Activated CD8-positive, alpha-beta memory T cell treated with anti-CD3 and anti-CD28 coated beads for 4 hours (primary cell): Measurements from ENCODE around the gene LPGAT1.

ENCODE experiments used
- DNase-seq, 2 donors: peaks; one replicate each; pipeline ENCODE4 v3.0.0-alpha.2; 2020; ENCODE audit warnings: low read depth in 2 of 2

Gene LPGAT1

GRCh38 chr1:211762206-211762605, 68.4 kb downstream of the LPGAT1 start:
- no peak for DNase-seq

- DNase-seq, result no peak
Observed at GRCh38 chr1:211761400-211761799, 69.2 kb downstream of the LPGAT1 start.

GRCh38 chr1:211756471-211757020, 74.0 kb downstream of the LPGAT1 start:
- DNase-seq, result no peak

GRCh38 chr1:211753649-211754251, 76.8 kb downstream of the LPGAT1 start:
- no peak for DNase-seq

- DNase-seq, result no peak
Observed at GRCh38 chr1:211752951-211753486, 77.5 kb downstream of the LPGAT1 start.

- no peak for DNase-seq
Observed at GRCh38 chr1:211752317-211752716, 78.2 kb downstream of the LPGAT1 start.

- no peak for DNase-seq
Observed at GRCh38 chr1:211751438-211751837, 79.1 kb downstream of the LPGAT1 start.

- no peak for DNase-seq
Observed at GRCh38 chr1:211750599-211750998, 80.0 kb downstream of the LPGAT1 start.

- no peak for DNase-seq
Observed at GRCh38 chr1:211749251-211749650, 81.3 kb downstream of the LPGAT1 start.

GRCh38 chr1:211748810-211749209, 81.8 kb downstream of the LPGAT1 start:
- no peak for DNase-seq

- DNase-seq, result no peak
Observed at GRCh38 chr1:211742889-211743529, 87.6 kb downstream of the LPGAT1 start.

- no peak for DNase-seq
Observed at GRCh38 chr1:211742272-211742671, 88.3 kb downstream of the LPGAT1 start.

GRCh38 chr1:211741788-211742187, 88.8 kb downstream of the LPGAT1 start:
- no peak for DNase-seq

GRCh38 chr1:211741116-211741515, 89.4 kb downstream of the LPGAT1 start:
- no peak for DNase-seq

GRCh38 chr1:211739671-211740411, 90.7 kb downstream of the LPGAT1 start:
- no peak for DNase-seq

GRCh38 chr1:211738691-211739301, 91.8 kb downstream of the LPGAT1 start:
- peak; percentile 3 to 13 for DNase-seq

- DNase-seq, result no peak
Observed at GRCh38 chr1:211738096-211738690, 92.4 kb downstream of the LPGAT1 start.

- DNase-seq, result no peak
Observed at GRCh38 chr1:211737115-211738035, 93.2 kb downstream of the LPGAT1 start.

- no peak for DNase-seq
Observed at GRCh38 chr1:211736351-211736915, 94.1 kb downstream of the LPGAT1 start.
